ENCODE results near the gene TPST1. TPM values are rescaled to one million over a fixed set of nuclear protein-coding genes. Genes with fewer than 3 reads are reported as not detected.

The TPST1 gene
- total and polyA plus RNA-seq, 4 experiments from 2014 or later, result 0.24 to 1.2 (median 0.98) TPM

DNA sequence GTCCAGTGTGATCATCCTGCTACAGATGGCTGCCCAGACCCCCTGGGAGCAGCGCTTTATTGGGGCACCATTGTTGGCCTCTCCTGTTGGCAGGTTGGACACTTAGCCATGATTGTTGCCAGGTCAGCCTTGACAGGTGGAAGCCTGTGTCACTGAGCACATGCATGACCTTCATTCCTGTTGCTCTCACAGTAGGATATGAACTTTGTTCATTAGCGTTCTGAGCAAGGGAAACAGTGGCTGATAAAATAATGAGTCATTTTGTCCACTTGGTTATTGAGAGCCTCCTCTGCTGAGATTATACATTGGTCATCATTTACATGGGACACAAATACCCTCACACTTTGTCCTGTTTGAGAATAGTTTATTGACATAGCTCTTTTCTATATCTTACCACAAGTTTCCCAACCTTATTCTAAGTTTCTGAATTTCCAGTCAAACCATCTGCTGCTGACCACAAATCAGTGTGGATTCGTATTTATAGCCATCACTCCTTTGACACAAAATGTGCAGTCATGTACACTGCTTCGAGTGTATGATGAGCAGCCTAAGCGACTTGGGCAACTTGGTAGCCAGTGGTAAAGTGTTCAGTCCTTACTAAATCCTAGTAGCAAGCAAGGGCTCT is 102.6 kb downstream of the TPST1 start:
- POLR2A ChIA-PET (ENCODE audit: partially characterized antibody), result no interaction called here
- intact Hi-C loops (cut with micrococcal nuclease), result no loop called here
- Mint-ChIP-seq H3K4me1 (no peaks in the 10 kb centered on the region), H3K27me3 (peaks cover 4 to 11% of the 10 kb centered on the region in 2 donors), H3K27ac (no peak overlapping the region), H3K4me3 (no peak overlapping the region), H3K36me3 (no peaks in the 10 kb centered on the region), H3K9me3 (no peaks in the 10 kb centered on the region)
- H3K9me3 ChIP-seq (ENCODE audit: control insufficient read depth in 1 of 2, low read length in 2 of 2), result no peaks in the 10 kb centered on the region
- H3K4me1 ChIP-seq (ENCODE audit: insufficient read depth, low read length), result no peaks in the 10 kb centered on the region
- H3K27me3 ChIP-seq (ENCODE audit: insufficient read depth, low read length), result peaks cover 4% of the 10 kb centered on the region
- no peak overlapping the region for H3K27ac ChIP-seq (ENCODE audit: low read depth, low read length)
- CTCF ChIA-PET (ENCODE audit: partially characterized antibody), result no interaction called here
- H3K36me3 ChIP-seq (ENCODE audit: insufficient read depth, low read length), result no peaks in the 10 kb centered on the region
- no peak overlapping the region for H3K4me3 ChIP-seq (ENCODE audit: low read length in 2 of 2)
- no peak for DNase-seq

DNA sequence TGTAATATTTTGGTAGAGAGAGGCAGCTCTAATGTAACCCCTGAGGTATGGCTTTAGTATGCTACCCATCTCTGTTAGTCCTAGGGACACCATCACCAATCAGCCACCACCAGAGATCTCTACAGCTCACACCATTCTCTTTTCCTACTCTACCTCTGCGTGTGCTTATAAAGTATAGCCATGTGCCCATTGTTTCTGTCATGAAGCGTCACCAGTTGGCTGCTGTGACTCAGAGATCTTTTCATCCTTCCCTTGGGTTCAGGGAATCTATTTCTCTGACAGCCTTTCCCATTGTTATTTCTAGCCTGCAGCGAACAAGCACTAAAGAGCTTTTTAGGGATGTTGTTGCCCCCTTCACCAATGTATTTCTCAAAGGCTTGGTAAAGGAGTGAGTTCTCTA is 103.3 kb downstream of the TPST1 start:
- Histone ChIP-seq H3K36me3 (ENCODE audit: insufficient read depth, low read length) (no peaks in the 10 kb centered on the region), H3K4me3 (ENCODE audit: low read length in 2 of 2) (no peak overlapping the region), H3K4me1 (ENCODE audit: insufficient read depth, low read length) (no peaks in the 10 kb centered on the region), H3K27ac (ENCODE audit: low read depth, low read length) (no peak overlapping the region), H3K27me3 (ENCODE audit: insufficient read depth, low read length) (peaks cover 4% of the 10 kb centered on the region), H3K9me3 (ENCODE audit: control insufficient read depth in 1 of 2, low read length in 2 of 2) (no peaks in the 10 kb centered on the region)
- POLR2A ChIA-PET (ENCODE audit: partially characterized antibody), result no interaction called here
- no peak for DNase-seq
- Mint-ChIP-seq H3K36me3 (no peaks in the 10 kb centered on the region), H3K27me3 (peaks cover 4 to 11% of the 10 kb centered on the region in 2 donors), H3K9me3 (no peaks in the 10 kb centered on the region), H3K27ac (no peak overlapping the region), H3K4me3 (no peak overlapping the region), H3K4me1 (no peaks in the 10 kb centered on the region)
- intact Hi-C loops (cut with micrococcal nuclease), result no loop called here
- CTCF ChIA-PET (ENCODE audit: partially characterized antibody), result no interaction called here

DNA sequence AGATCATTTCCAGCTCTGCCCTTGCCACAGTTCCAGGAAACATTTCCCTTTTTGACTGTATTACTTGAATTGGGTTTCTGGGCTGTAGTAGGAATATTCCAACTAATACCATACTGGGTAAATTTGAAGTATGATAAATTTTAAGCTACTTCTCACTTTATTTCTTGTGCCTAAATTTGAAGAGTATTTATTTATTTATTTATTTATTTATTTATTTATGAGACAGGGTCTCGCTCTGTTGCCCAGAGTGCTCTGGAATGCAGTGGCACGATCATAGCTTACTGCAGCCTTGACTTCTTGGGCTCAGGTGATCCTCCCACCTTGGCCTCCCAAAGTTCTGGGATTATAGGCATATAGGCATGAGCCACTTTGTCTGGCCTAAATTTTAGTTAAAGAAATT is 105.5 kb downstream of the TPST1 start:
- ChIA-PET POLR2A (ENCODE audit: partially characterized antibody) (no interaction called here), CTCF (ENCODE audit: partially characterized antibody) (no interaction called here)
- Mint-ChIP-seq H3K36me3 (no peaks in the 10 kb centered on the region), H3K27me3 (peaks cover 2 to 11% of the 10 kb centered on the region in 2 donors), H3K27ac (no peak overlapping the region), H3K9me3 (no peaks in the 10 kb centered on the region), H3K4me3 (no peak overlapping the region), H3K4me1 (no peaks in the 10 kb centered on the region)
- DNase-seq, result no peak
- Histone ChIP-seq H3K4me1 (ENCODE audit: insufficient read depth, low read length) (no peaks in the 10 kb centered on the region), H3K36me3 (ENCODE audit: insufficient read depth, low read length) (no peaks in the 10 kb centered on the region), H3K27ac (ENCODE audit: low read depth, low read length) (no peak overlapping the region), H3K27me3 (ENCODE audit: insufficient read depth, low read length) (peaks cover 4% of the 10 kb centered on the region), H3K9me3 (ENCODE audit: control insufficient read depth in 1 of 2, low read length in 2 of 2) (no peaks in the 10 kb centered on the region), H3K4me3 (ENCODE audit: low read length in 2 of 2) (no peak overlapping the region)
- intact Hi-C loops (cut with micrococcal nuclease), result no loop called here

DNA sequence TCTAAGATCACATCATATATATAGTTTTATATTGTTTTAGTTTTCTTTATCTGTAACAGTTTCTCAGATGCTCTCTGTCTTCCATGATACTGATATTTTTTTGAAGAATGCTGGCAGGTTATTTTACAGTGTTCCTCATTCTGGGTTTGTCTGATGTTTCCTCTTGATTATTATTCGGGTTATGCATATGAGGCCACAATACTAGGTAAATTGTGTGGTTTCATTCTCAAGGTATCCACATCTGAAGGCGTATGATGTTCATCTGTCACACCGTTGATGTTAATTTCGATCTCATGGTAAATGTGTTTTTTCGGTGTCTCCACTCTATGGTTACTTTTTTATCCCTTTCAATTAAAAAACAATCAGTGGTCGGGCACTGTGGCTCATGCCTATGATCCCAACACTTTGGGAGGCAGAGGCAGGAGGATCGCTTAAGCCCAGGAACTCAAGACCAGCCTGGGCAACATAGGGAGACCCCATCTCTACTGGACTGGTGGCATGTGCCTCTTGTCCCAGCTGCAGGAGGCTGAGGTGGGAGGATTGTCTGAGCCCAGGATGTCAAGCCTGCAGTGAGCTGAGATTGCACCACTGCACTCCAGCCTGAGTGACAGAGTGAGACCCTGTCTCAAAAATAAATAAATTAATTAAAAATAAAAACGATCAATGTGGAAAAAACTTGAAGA is 108.9 kb downstream of the TPST1 start:
- H3K36me3 ChIP-seq (ENCODE audit: insufficient read depth, low read length), result no peaks in the 10 kb centered on the region
- H3K4me1 ChIP-seq (ENCODE audit: insufficient read depth, low read length), result no peaks in the 10 kb centered on the region
- POLR2A ChIA-PET (ENCODE audit: partially characterized antibody), result no interaction called here
- Mint-ChIP-seq H3K9me3 (no peaks in the 10 kb centered on the region), H3K27me3 (peaks cover 2 to 4% of the 10 kb centered on the region in 2 donors), H3K4me1 (no peaks in the 10 kb centered on the region), H3K27ac (no peak overlapping the region), H3K36me3 (no peaks in the 10 kb centered on the region), H3K4me3 (no peak overlapping the region)
- H3K4me3 ChIP-seq (ENCODE audit: low read length in 2 of 2), result no peak overlapping the region
- intact Hi-C loops (cut with micrococcal nuclease), result no loop called here
- H3K27ac ChIP-seq (ENCODE audit: low read depth, low read length), result no peak overlapping the region
- CTCF ChIA-PET (ENCODE audit: partially characterized antibody), result no interaction called here
- H3K27me3 ChIP-seq (ENCODE audit: insufficient read depth, low read length), result peaks cover 4% of the 10 kb centered on the region
- H3K9me3 ChIP-seq (ENCODE audit: control insufficient read depth in 1 of 2, low read length in 2 of 2), result no peaks in the 10 kb centered on the region
- no peak for DNase-seq

DNA sequence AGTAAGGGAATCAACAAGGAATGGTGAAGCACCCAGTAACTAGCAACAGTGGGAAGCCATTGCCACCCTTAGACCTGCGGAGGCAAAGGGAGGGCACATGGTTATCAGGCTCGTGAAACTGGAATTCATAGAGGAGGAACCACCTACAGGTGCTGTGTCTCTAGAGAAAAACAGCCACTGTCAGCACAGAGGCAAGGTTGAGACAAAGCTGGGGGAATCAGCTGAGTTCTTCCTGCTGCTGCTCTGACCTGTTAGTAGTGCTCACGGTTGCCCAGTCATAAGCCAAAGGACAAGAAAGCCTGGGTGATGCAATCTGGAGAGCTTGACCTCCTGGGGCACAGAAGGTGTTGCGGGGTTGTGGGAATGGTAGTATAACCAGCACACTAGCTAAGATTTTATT is 110.1 kb downstream of the TPST1 start:
- no peak for DNase-seq
- no peak overlapping the region for H3K27ac Mint-ChIP-seq
- H3K27ac ChIP-seq (ENCODE audit: low read depth, low read length), result no peak overlapping the region
- H3K4me3 ChIP-seq (ENCODE audit: low read length in 2 of 2), result no peak overlapping the region
- peaks cover 4% of the 10 kb centered on the region in 2 donors for H3K27me3 Mint-ChIP-seq
- POLR2A ChIA-PET (ENCODE audit: partially characterized antibody), result no interaction called here
- H3K27me3 ChIP-seq (ENCODE audit: insufficient read depth, low read length), result peaks cover 3% of the 10 kb centered on the region
- CTCF ChIA-PET (ENCODE audit: partially characterized antibody), result no interaction called here
- H3K4me3 Mint-ChIP-seq, result no peak overlapping the region
- no peaks in the 10 kb centered on the region for H3K4me1 ChIP-seq (ENCODE audit: insufficient read depth, low read length)
- no peaks in the 10 kb centered on the region for H3K4me1 Mint-ChIP-seq
- intact Hi-C loops (cut with micrococcal nuclease), result no loop called here
- H3K36me3 Mint-ChIP-seq, result no peaks in the 10 kb centered on the region
- no peaks in the 10 kb centered on the region for H3K9me3 ChIP-seq (ENCODE audit: control insufficient read depth in 1 of 2, low read length in 2 of 2)
- peaks cover 0 to 5% (median 0%) of the 10 kb centered on the region in 8 donors for H3K9me3 Mint-ChIP-seq
- no peaks in the 10 kb centered on the region for H3K36me3 ChIP-seq (ENCODE audit: insufficient read depth, low read length)

DNA sequence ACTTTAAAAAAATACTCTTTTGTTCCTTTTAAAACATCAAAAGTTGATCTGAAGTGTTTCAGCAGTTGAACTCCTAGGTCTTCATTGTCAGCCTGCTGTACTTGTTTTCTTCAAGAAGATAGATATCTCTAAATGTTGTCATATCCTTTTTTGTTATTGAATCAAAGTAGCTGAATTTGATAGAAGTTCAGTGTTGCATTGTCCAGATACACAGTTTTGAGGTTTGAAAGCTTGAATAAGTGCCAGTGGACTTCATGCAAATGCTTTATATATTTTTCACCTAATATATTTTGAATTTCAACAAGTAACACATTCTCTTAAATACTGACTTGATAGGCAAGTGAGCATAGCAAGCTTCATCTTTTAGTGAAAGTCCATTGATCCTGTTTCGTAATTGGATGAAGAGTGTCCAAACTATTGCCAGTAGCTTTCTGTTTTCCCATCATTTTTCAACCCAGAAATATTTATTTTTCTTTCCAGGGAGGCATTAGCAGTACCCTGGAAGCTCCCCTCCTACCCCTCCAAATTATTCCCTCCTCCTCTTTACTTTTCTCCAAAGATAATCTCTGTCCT is 114.4 kb downstream of the TPST1 start:
- CTCF ChIA-PET (ENCODE audit: partially characterized antibody), result no interaction called here
- no peak overlapping the region for H3K27ac Mint-ChIP-seq

DNA sequence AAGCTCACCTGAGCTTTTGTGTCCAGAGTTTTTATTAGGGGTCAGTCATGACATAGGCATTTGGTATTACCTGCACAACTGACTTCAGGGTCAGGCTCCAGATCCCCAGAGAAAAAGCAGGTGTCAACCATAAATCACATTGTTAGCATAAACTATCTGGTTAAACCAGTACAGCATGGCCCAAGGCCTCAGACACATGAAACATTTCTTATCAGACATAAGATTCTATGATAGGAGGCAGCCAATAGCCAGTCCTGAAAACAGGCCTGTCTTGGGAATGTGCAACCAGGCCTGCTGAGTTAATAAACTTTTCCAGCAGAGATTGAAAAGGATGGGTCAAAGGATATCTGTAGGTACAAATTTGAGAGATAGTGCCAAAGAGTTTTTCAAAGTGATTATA is 116.1 kb downstream of the TPST1 start:
- Histone ChIP-seq H3K4me3 (ENCODE audit: low read length in 2 of 2) (no peak overlapping the region), H3K9me3 (ENCODE audit: control insufficient read depth in 1 of 2, low read length in 2 of 2) (no peaks in the 10 kb centered on the region), H3K27ac (ENCODE audit: low read depth, low read length) (no peak overlapping the region), H3K27me3 (ENCODE audit: insufficient read depth, low read length) (no peaks in the 10 kb centered on the region), H3K36me3 (ENCODE audit: insufficient read depth, low read length) (no peaks in the 10 kb centered on the region), H3K4me1 (ENCODE audit: insufficient read depth, low read length) (no peaks in the 10 kb centered on the region)
- ChIA-PET CTCF (ENCODE audit: partially characterized antibody) (no interaction called here), POLR2A (ENCODE audit: partially characterized antibody) (no interaction called here)
- peaks cover 2 to 22% (median 9%) of the 10 kb centered on the region in 8 donors for H3K9me3 Mint-ChIP-seq
- H3K4me3 Mint-ChIP-seq, result no peak overlapping the region
- intact Hi-C loops (cut with micrococcal nuclease), result no loop called here
- H3K27ac Mint-ChIP-seq, result no peak overlapping the region
- no peaks in the 10 kb centered on the region for H3K36me3 Mint-ChIP-seq
- no peaks in the 10 kb centered on the region for H3K4me1 Mint-ChIP-seq
- DNase-seq, result no peak
- peaks cover 6% of the 10 kb centered on the region in 2 donors for H3K27me3 Mint-ChIP-seq

More for the DNA sequence above, 114.4 kb downstream of the TPST1 start:
- Histone ChIP-seq H3K4me1 (ENCODE audit: insufficient read depth, low read length) (no peaks in the 10 kb centered on the region), H3K9me3 (ENCODE audit: control insufficient read depth in 1 of 2, low read length in 2 of 2) (no peaks in the 10 kb centered on the region), H3K27me3 (ENCODE audit: insufficient read depth, low read length) (no peaks in the 10 kb centered on the region), H3K27ac (ENCODE audit: low read depth, low read length) (no peak overlapping the region), H3K4me3 (ENCODE audit: low read length in 2 of 2) (no peak overlapping the region), H3K36me3 (ENCODE audit: insufficient read depth, low read length) (no peaks in the 10 kb centered on the region)
- Mint-ChIP-seq H3K27me3 (peaks cover 3 to 6% of the 10 kb centered on the region in 2 donors), H3K4me3 (no peak overlapping the region), H3K9me3 (peaks cover 2 to 22% (median 9%) of the 10 kb centered on the region in 8 donors), H3K4me1 (no peaks in the 10 kb centered on the region), H3K36me3 (no peaks in the 10 kb centered on the region)
- intact Hi-C loops (cut with micrococcal nuclease), result no loop called here
- no peak for DNase-seq
- POLR2A ChIA-PET (ENCODE audit: partially characterized antibody), result no interaction called here

Data from CD4-positive, alpha-beta memory T cell (primary cell).